WTC11 (cell line): ENCODE results near the gene NCKAP5L. TPM values are rescaled to one million over a fixed set of nuclear protein-coding genes. Genes with fewer than 3 reads are reported as not detected.

ENCODE experiments used
- ATAC-seq: fragments of 200-7000 bp; cut with Tn5 transposase; 2 replicates; pipeline ENCODE4 v1.10.0; 2021; ENCODE audit warnings: mild to moderate bottlenecking, moderate library complexity
- Bru-seq: library from RNA; stranded (reverse); fragments of 400-500 nt; gene quantifications from one replicate; lab custom pipeline; 2021; lab: Mats Ljungman, UMichigan
- CTCF ChIA-PET: fragments of 300-600 bp; sonication (Branson Sonifier 250); formaldehyde crosslinking; loops from one replicate; lab custom pipeline; 2021; ENCODE audit warnings: antibody characterized with exemption; lab: Charles Lee
- POLR2A ChIA-PET: fragments of 350-600 bp; sonication (Branson Sonifier 250); formaldehyde crosslinking; loops from one replicate; lab custom pipeline; 2021; ENCODE audit warnings: antibody characterized with exemption; lab: Charles Lee
- DNase-seq: peaks from one replicate; pipeline ENCODE4 v3.0.0; 2021; ENCODE audit warnings: low spot score
- H3K27ac Mint-ChIP-seq: 2 replicates; pipeline ENCODE4 v1.8.0; 2021; ENCODE audit warnings: mixed read lengths
- H3K27me3 Mint-ChIP-seq: 2 replicates; pipeline ENCODE4 v1.8.0; 2021; ENCODE audit warnings: low read depth, mild to moderate bottlenecking, moderate library complexity, mixed read lengths
- H3K36me3 Mint-ChIP-seq: 2 replicates; pipeline ENCODE4 v1.8.0; 2021; ENCODE audit warnings: mixed read lengths
- H3K4me1 Mint-ChIP-seq: 2 replicates; pipeline ENCODE4 v1.8.0; 2022; ENCODE audit warnings: mixed read lengths
- H3K4me3 Mint-ChIP-seq: 2 replicates; pipeline ENCODE4 v1.8.0; 2021; ENCODE audit warnings: mild to moderate bottlenecking, moderate library complexity, mixed read lengths
- H3K9me3 Mint-ChIP-seq: 2 replicates; pipeline ENCODE4 v1.8.0; 2021; ENCODE audit warnings: mixed read lengths
- E2F1 ChIP-seq: sonication (generic); formaldehyde crosslinking; IDR thresholded peaks from 2 replicates; pipeline ENCODE4 v1.8.0; 2022; ENCODE audit warnings: mild to moderate bottlenecking, missing genetic modification reagents
- ETV6 ChIP-seq: sonication (generic); formaldehyde crosslinking; IDR thresholded peaks from 2 replicates; pipeline ENCODE4 v1.8.1; 2022; ENCODE audit warnings: mild to moderate bottlenecking, missing genetic modification reagents
- FOXP4 ChIP-seq: sonication (generic); formaldehyde crosslinking; IDR thresholded peaks from 2 replicates; pipeline ENCODE4 v1.8.0; 2022; ENCODE audit warnings: mild to moderate bottlenecking, missing genetic modification reagents
- MAX ChIP-seq: sonication (generic); formaldehyde crosslinking; IDR thresholded peaks from 2 replicates; pipeline ENCODE4 v1.8.0; 2022; ENCODE audit warnings: mild to moderate bottlenecking, missing genetic modification reagents
- OVOL2 ChIP-seq: fragments of 250-450 bp; sonication (Bioruptor Pico); IDR thresholded peaks from 2 replicates; pipeline ENCODE4 v1.9.0; 2021; ENCODE audit warnings: mild to moderate bottlenecking, borderline replicate concordance
- SP1 ChIP-seq: sonication (generic); formaldehyde crosslinking; conservative IDR thresholded peaks from 2 replicates; pipeline ENCODE4 v1.8.1; 2022; ENCODE audit warnings: missing genetic modification reagents
- USF1 ChIP-seq: sonication (generic); formaldehyde crosslinking; IDR thresholded peaks from 2 replicates; pipeline ENCODE4 v1.8.0; 2022; ENCODE audit warnings: mild to moderate bottlenecking, missing genetic modification reagents
- ZNF121 ChIP-seq: sonication (generic); formaldehyde crosslinking; IDR thresholded peaks from 2 replicates; pipeline ENCODE4 v1.8.0; 2023; ENCODE audit warnings: missing genetic modification reagents
- ZNF219 ChIP-seq: sonication (generic); formaldehyde crosslinking; IDR thresholded peaks from 2 replicates; pipeline ENCODE4 v1.8.0; 2023; ENCODE audit warnings: missing genetic modification reagents, mild to moderate bottlenecking, borderline replicate concordance
- ZNF512 ChIP-seq: sonication (generic); formaldehyde crosslinking; IDR thresholded peaks from 2 replicates; pipeline ENCODE4 v1.8.1; 2022; ENCODE audit warnings: missing genetic modification reagents, borderline replicate concordance
- ZNF671 ChIP-seq: fragments of 250-450 bp; sonication (Bioruptor Pico); IDR thresholded peaks from 2 replicates; pipeline ENCODE4 v1.8.0; 2021; ENCODE audit warnings: mild to moderate bottlenecking
- long read RNA-seq, 3 experiments: library from RNA in 1 of 3; library from capped mRNA in 1 of 3; library from polyadenylated mRNA in 1 of 3; unstranded in 2 of 3; stranded (forward) in 1 of 3; transcript quantifications; one replicate each; pipeline ENCODE4 v2.0.0, GENCODE V29; 2021
- total RNA-seq: library from RNA; stranded (reverse); gene quantifications from 3 replicates; pipeline ENCODE4 v1.2.3, GENCODE V29; 2021
- TF ChIP-seq, protein P1 (sequence below): sonication (generic); formaldehyde crosslinking; IDR thresholded peaks from 2 replicates; pipeline ENCODE4 v1.8.1; 2022; ENCODE audit warnings: mild to moderate bottlenecking, moderate library complexity, missing genetic modification reagents
- TF ChIP-seq, protein P2 (sequence below): fragments of 200-600 bp; IDR thresholded peaks from 2 replicates; pipeline ENCODE4 v1.8.0; 2022; ENCODE audit warnings: antibody characterized with exemption
- TF ChIP-seq, protein P3 (sequence below): sonication (generic); formaldehyde crosslinking; IDR thresholded peaks from 2 replicates; pipeline ENCODE4 v1.8.0; 2023; ENCODE audit warnings: mild to moderate bottlenecking, missing genetic modification reagents

Gene NCKAP5L
- total RNA-seq (22.1 to 27.8 TPM (median 22.4 TPM) in 3 replicates), Bru-seq, nascent RNA (percentile 66 among the genes with signal in this experiment)
- long read RNA-seq, experiment 1, full-length matches to known transcripts = 47 of 93 reads
- long read RNA-seq, experiment 1, partial matches to known transcripts = 27 of 93 reads
- long read RNA-seq, experiment 1, other reads (novel, unspliced or antisense) = 19 of 93 reads
- long read RNA-seq, experiment 2, full-length matches to known transcripts = 4 of 16 reads
- long read RNA-seq, experiment 2, partial matches to known transcripts = 9 of 16 reads
- long read RNA-seq, experiment 2, other reads (novel, unspliced or antisense) = 3 of 16 reads
- long read RNA-seq, experiment 3, partial matches to known transcripts = 1 of 1 reads
- long read RNA-seq, experiment 3, other reads (novel, unspliced or antisense) = 0 of 1 reads

DNA sequence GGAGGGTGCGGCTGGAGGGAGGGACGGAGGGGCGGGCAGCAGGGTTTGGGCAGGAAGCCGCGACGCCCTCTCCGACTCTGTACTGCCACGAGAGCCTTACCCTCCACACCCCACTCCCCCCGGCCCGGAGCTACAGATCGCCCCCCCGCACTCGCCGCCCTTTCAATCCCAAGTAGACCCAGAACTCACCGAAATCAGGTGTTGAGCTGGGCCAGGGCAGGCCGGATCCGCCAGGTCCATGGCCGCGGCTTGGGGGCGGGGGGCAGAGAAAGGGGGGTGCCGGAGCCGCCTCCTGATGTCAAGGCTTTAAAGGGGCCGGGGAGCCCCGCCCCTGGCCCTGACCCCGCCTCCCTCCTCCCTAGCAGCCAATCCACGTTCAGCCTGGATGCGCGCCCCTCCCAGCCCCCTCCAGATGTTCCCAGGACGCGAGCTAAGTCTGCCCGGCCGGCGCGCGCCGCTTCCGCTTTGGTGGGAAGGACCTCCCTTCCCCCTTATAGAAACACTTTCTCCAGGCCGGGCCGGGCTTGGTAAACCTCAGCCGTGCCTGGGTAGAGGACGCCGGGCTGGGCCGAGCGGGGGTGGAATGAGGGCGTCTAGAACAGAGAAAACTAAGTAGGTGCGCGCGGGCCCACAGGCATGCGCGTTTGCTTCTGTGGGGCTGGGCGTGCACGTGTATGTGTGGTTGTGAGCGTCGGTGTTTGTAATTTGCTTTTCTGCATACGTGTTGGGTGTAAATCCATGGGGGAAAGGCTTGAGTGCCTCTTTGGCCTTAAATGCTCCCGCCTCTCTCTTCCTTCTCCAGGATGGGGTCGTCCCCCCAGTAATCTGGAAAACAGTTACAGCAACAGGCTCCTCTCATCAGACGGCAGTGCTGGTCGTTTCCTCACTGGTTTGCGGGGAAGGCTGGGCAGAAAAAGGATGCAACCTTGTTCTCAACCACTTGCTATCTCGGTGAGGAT is at the start of gene NCKAP5L:
TSS of gene NCKAP5L (minus strand) at position 281 of the 959 bp plus-strand sequence. CDS start 24,369 bp downstream, outside the sequence.
- TF ChIP-seq OVOL2 (CRISPR knock-in tag) (no peak), ZNF121 (no peak), MAX (CRISPR knock-in tag) (peak; percentile 69), ETV6 (CRISPR knock-in tag) (peak; percentile 77; the same call in 1 of the 2 replicates), SP1 (CRISPR knock-in tag) (peak; percentile 60; the same call in 1 of the 2 replicates), ZNF219 (CRISPR knock-in tag) (0 out of 2 replicates have a peak, but pooled peaks have one; percentile 48), E2F1 (CRISPR knock-in tag) (no peak)
- TF ChIP-seq, protein P1, sequence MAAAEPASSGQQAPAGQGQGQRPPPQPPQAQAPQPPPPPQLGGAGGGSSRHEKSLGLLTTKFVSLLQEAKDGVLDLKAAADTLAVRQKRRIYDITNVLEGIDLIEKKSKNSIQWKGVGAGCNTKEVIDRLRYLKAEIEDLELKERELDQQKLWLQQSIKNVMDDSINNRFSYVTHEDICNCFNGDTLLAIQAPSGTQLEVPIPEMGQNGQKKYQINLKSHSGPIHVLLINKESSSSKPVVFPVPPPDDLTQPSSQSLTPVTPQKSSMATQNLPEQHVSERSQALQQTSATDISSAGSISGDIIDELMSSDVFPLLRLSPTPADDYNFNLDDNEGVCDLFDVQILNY (CRISPR knock-in tag) = peak; percentile 61; the same call in 1 of the 2 replicates
- TF ChIP-seq, protein P2, sequence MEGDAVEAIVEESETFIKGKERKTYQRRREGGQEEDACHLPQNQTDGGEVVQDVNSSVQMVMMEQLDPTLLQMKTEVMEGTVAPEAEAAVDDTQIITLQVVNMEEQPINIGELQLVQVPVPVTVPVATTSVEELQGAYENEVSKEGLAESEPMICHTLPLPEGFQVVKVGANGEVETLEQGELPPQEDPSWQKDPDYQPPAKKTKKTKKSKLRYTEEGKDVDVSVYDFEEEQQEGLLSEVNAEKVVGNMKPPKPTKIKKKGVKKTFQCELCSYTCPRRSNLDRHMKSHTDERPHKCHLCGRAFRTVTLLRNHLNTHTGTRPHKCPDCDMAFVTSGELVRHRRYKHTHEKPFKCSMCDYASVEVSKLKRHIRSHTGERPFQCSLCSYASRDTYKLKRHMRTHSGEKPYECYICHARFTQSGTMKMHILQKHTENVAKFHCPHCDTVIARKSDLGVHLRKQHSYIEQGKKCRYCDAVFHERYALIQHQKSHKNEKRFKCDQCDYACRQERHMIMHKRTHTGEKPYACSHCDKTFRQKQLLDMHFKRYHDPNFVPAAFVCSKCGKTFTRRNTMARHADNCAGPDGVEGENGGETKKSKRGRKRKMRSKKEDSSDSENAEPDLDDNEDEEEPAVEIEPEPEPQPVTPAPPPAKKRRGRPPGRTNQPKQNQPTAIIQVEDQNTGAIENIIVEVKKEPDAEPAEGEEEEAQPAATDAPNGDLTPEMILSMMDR = no peak
- TF ChIP-seq, protein P3, sequence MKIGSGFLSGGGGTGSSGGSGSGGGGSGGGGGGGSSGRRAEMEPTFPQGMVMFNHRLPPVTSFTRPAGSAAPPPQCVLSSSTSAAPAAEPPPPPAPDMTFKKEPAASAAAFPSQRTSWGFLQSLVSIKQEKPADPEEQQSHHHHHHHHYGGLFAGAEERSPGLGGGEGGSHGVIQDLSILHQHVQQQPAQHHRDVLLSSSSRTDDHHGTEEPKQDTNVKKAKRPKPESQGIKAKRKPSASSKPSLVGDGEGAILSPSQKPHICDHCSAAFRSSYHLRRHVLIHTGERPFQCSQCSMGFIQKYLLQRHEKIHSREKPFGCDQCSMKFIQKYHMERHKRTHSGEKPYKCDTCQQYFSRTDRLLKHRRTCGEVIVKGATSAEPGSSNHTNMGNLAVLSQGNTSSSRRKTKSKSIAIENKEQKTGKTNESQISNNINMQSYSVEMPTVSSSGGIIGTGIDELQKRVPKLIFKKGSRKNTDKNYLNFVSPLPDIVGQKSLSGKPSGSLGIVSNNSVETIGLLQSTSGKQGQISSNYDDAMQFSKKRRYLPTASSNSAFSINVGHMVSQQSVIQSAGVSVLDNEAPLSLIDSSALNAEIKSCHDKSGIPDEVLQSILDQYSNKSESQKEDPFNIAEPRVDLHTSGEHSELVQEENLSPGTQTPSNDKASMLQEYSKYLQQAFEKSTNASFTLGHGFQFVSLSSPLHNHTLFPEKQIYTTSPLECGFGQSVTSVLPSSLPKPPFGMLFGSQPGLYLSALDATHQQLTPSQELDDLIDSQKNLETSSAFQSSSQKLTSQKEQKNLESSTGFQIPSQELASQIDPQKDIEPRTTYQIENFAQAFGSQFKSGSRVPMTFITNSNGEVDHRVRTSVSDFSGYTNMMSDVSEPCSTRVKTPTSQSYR (CRISPR knock-in tag) = 0 out of 2 replicates have a peak, but pooled peaks have one; percentile 25
- Mint-ChIP-seq H3K27me3 (no peaks in the 10 kb centered on the region; the same call in 1 of the 2 replicates), H3K4me1 (peaks cover 33% of the 10 kb centered on the region), H3K27ac (peak within 1 kb of the TSS; percentile 100), H3K9me3 (no peaks in the 10 kb centered on the region), H3K36me3 (no peaks in the 10 kb centered on the region), H3K4me3 (peak within 1 kb of the TSS; percentile 93)
- peak; percentile 97 for DNase-seq
- ChIA-PET CTCF (interaction anchor here (0.6 to 4.8 kb wide), 19 partner anchors 10 to 531 kb away, joined by 3 to 33 read pairs (median 5); partner anchors contain the start of genes BCDIN3D, RACGAP1 and TMBIM6), POLR2A (interaction anchor here (0.5 to 1.4 kb wide), 15 partner anchors 11 to 1229 kb away, joined by 3 to 7 read pairs (median 3); partner anchors contain the start of gene TMBIM6)
- peak; percentile 89 for ATAC-seq

- ChIA-PET CTCF (interaction anchor here (0.7 to 1.5 kb wide), 2 partner anchors 10 to 99 kb away, joined by 3 read pairs; no protein-coding TSS in a partner anchor), POLR2A (no interaction called here)
- no peaks in the 10 kb centered on the region; the same call in 1 of the 2 replicates for H3K27me3 Mint-ChIP-seq
- no peaks in the 10 kb centered on the region for H3K4me1 Mint-ChIP-seq
- H3K36me3 Mint-ChIP-seq = peaks cover 28% of the 10 kb centered on the region
- TF ChIP-seq ZNF671 (no peak), FOXP4 (CRISPR knock-in tag) (no peak), USF1 (CRISPR knock-in tag) (no peak), ZNF512 (no peak)
- TF ChIP-seq, all 79 proteins: peak for 0
- H3K9me3 Mint-ChIP-seq = peaks cover 33% of the 10 kb centered on the region
- no peak overlapping the region for H3K4me3 Mint-ChIP-seq
- ATAC-seq (no peak), DNase-seq (no peak)
- no peak overlapping the region for H3K27ac Mint-ChIP-seq
Observed at GRCh38 chr12:49877066-49877465, 48.9 kb upstream of the NCKAP5L start.
